Inflammatory macrophage treated with lipopolysaccharide for 1 hour (primary cell): Measurements from ENCODE around the gene C1QTNF12.

Experiments
- DNase-seq, 2 donors: peaks; one replicate each; pipeline ENCODE4 v3.0.0-alpha.2; 2020 to 2022

Gene C1QTNF12

DNA sequence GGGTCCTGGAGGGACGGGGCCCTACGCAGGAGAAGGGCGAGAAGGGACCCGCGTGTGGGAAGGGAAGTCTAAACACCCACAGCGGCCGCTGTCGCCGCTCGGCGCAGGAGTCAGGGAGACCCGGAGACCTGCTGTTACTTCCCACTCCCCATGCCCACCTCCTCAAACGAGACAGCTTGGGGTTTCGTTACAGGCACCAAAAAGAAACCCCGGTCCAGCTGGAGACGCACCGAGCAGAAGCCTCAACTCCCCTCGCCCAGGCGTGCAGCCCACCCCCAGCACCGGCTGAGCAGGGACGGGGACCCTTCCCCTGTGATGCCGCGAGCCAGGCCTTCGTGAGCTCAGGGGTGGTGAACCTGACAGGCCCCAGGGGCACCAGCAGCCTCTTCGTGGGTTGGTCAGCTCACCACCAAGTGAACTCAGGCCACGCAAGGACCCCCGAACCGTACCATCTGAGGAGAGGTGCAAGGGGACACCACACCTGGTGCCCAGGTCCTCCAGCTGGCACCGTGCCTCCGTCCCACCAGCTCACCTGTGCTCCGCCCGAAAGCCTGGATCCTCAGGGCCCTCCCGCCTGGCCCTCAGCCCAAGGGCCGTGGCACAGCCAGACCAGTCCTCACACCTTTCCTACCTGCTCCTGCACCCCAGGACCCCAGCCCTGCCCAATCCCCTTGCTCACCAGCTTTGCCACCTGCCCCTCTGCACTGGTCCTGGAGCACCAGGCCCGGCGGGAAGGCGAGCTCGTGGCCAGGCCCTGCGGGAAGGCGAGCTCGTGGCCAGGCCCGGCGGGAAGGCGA is 19.8 kb downstream of the C1QTNF12 start:
- no peak for DNase-seq

DNA sequence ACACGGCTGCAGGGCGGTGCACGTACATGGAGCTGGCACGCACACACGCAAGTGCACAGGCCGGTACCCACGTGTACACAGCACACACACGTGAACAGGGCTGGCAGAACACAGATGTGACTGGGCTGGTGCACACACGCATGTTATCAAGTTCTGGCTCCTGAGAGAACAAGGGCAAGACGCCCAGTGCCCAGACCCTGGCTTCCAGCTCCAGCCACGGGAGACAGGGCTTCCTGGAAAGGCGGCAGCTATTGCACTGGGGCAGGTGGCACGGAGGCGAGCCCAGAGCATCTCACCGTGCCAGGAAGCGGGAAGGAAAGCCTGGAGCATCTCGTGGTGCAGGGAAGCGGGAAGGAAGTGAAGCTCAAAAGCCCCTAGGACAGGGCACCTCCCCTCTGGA is 20.6 kb downstream of the C1QTNF12 start:
- no peak for DNase-seq

DNA sequence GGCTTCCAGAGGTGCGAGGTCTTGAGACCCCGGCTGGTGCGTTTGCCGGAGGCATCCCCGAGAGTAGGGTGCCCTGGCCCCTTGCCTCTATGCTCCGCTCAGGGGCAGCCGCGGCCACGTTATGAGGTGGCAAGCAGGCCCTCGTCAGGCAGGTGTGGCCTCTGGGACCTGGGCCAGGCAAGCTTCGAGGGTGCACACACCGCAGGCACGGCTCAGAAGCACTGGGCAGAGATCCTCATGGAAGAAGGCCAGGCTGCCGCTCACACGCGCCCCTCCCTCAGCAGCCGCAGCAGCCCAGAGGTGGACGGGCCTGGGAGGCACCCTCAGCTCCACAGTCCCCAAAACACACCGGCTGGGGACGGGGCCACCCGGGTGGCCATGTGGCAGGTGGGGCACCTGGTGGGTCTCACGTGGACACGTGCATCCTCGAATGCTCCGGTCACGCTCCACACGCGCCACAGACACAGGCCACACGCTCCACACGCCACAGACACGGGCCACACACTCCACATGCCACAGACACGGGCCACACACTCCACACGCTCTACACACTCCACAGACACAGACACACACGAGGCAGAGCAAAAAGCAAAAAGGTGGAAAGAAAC is 21.2 kb downstream of the C1QTNF12 start:
- DNase-seq, result no peak

DNA sequence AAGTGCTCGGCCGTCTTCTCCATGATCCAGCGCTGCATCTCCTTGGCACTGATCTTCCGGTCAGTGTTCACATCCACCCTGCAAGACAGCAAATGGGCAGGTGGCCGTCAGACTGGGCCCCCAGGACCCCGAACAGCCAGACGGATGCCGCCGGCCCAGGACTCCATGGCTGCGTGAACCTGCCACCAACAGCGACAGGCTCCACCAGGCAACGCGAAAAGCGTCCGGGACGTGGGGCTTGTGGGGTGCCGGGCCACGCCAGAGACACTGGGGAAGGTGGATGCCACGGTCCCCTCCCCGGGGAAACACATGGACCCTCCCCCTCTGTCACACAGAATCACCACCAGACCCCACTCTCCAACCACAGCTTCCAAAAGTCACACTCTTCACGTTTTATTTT is 22.6 kb downstream of the C1QTNF12 start:
- DNase-seq, result no peak

- no peak for DNase-seq
These were observed 23.2 kb downstream of the C1QTNF12 start for GRCh38 chr1:1223321-1223720.

DNA sequence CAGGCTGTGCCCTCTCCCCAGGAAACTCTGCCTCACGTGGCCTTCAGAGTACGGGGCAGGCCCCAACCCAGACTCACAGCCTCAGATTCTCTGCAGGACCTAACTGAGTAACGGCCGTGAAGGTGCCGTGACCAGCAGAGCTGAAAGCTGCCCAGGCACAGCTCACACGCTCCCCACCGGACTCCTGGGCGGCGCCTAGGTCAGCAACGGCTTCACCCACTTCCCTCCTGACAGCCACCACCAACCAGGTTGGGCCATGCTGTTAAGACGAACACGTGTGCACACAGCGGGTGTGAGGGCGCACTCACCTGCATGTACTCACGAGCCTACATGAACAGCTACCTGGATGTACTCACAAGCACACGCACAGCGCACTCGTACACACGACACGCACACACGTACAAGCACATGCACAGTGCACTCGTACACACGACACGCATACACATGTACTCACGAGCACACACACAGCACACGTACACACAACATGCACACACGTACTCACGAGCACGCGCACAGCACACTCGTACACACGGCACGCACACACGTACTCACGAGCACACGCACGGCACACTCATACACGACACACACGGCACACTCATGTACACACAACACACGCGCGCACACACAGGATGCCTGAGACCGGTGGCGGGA is 23.8 kb downstream of the C1QTNF12 start:
- no peak for DNase-seq

GRCh38 chr1:1221887-1222574 is 24.5 kb downstream of the C1QTNF12 start:
- no peak for DNase-seq

GRCh38 chr1:1220197-1220596 is 26.3 kb downstream of the C1QTNF12 start:
- DNase-seq, result no peak

GRCh38 chr1:1219341-1219740 is 27.2 kb downstream of the C1QTNF12 start:
- DNase-seq, result no peak

- DNase-seq, result no peak
These were observed 27.9 kb downstream of the C1QTNF12 start for GRCh38 chr1:1218524-1219200.

GRCh38 chr1:1217621-1218523 is 28.6 kb downstream of the C1QTNF12 start:
- DNase-seq, result peak; percentile 34 to 72

GRCh38 chr1:1216770-1217620 is 29.5 kb downstream of the C1QTNF12 start:
- DNase-seq, result no peak

GRCh38 chr1:1215881-1216605 is 30.5 kb downstream of the C1QTNF12 start:
- DNase-seq, result no peak

GRCh38 chr1:1215080-1215676 is 31.3 kb downstream of the C1QTNF12 start:
- peak; percentile 57 to 71 for DNase-seq

GRCh38 chr1:1213345-1214265 is 32.9 kb downstream of the C1QTNF12 start, which contains the start of gene TNFRSF4:
TSS of gene TNFRSF4 (minus strand) at chr1:1214153. CDS start at chr1:1214127, 26 bp downstream.
- peak; percentile 65 to 69 for DNase-seq

GRCh38 chr1:1212780-1213344 is 33.7 kb downstream of the C1QTNF12 start:
- DNase-seq, result no peak

GRCh38 chr1:1211541-1212441 is 34.7 kb downstream of the C1QTNF12 start:
- no peak for DNase-seq
